ELF-1 (cell line): ENCODE measurements around the gene ICAM2.

Experiments
- DNase-seq: peaks from one replicate; pipeline ENCODE4 v3.0.0-alpha.2; 2016; ENCODE audit warnings: low read depth, low spot score

The ICAM2 gene

DNA sequence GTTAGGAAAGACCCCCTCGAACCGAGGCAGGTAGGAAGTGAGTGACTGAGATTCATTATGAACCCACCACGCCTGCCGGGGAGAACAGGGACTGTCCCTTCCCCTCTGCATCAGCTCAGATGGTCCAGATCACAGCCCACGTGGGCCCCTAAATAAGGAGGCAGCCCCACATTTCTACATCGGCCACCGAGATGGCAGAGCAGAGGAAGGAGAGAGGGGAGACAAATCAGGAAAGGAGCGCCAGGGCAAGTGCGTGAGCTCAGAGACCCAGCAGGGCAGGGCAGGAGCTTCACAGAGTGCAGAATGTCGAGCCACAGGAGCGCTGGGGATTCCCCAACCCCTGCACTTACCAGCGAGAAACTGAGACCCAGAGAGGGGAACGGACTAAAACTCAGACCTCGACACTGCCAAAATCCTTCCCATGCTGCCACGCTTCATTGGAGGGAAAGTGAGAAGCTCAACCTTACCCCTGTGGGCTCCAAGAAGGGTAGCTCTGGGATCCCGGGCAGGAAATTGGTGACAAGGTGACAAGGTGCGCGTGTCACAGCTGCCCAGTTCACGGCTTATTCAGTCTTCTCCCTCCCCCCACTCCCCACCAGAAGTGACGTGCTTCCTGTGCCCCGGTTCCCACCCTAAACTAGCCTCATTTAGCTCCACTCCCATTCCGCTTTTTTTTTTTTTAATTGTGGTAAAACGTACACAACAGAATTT lies at the start of gene ICAM2:
ICAM2 (minus strand) TSS at position 578 of the 711 bp plus-strand sequence. CDS start 13,942 bp downstream, outside the sequence.
- peak; percentile 20 for DNase-seq

DNA sequence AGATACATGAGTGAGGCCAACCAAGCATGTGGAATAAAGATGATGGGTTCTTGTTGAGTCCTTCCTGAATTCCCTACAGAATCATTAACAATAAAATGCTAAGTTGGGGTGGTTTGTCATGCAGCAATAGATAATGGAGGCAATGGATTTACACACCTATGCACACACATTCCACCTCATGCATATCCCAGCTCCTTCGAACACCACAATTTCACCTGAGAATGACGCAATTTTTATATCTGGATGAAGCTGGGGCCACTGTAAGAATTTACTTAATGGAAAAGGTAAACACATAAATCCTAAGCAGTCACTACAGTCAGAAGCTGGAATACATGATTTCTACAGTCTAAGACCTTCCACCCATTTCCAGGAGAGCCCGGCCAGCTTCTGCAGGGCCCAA lies 49.8 kb upstream of the ICAM2 start:
- no peak for DNase-seq

DNA sequence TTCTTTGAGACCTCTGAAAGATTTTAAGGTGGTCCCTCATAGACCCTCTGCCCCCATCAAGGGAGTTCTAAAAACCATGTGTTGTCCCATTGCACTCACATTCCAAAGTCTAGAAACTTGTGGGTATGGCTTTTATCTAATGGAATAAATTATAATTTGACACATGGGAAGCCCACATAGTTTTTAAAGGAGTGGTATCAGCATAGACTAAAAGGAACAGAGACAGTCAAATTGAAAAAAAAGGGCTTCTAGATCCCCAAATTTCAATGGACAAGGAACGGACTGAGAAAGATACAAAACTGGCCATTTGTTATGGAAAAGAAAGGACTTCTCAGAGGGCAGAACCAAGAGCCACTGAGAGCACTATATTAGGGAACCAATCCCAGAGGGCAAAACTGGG lies 48.7 kb upstream of the ICAM2 start:
- no peak for DNase-seq

DNA sequence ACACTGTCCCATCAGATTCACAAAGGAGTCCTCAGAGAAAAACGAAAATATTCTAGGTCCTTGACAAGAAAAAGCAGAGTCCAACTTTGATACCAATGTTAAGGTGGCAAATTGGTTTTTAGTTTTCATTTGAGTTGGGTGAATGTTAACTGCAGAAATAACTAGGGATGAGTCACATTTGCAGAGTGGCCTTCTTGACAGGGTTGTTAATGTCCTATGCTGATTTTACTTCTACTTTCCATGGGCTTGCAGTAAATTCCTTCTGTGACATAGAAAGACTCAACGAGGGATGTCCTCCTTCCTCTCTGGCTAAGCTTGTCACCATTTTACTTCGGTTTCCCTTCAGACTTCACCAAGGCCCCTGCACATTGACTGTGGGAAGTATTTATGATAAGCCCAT lies 47.2 kb upstream of the ICAM2 start:
- DNase-seq, result no peak

DNA sequence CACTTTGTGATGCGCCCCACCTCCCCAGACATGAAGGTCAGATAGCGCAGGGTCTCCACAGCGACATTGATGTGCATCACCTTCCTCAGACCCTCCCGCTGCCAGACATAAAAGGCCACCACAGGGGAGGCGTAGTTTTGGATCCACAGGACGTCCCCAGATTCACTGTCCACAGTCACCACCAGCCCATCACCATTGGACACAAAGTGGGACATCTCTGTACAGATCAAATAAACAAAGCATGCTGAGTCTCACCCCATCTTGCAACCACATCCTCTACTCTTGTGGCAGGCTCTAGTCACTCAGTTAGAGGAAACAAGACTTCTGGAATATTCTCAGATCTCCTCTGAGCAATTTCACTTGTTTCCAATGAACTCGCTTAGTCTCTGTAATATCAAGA lies 46.3 kb upstream of the ICAM2 start:
- DNase-seq, result no peak

DNA sequence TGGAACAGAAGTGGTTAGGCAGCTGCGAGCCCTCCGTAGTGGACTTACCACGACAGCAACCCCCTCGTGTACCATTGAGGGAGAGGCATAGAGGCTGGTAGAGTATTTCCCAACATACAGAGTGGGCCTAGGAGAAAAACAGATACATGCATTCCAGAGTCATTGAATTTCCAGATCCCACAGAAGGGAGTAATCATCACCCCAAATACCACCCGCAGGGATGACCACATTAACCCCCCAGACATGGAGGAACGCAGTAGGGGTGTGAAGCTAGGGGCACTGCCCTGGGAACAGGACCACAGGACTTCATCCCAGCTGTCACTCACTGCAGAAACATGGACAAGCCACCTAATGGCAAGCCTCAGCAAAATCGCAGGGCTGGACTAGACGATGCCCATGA lies 44.7 kb upstream of the ICAM2 start:
- DNase-seq, result no peak

DNA sequence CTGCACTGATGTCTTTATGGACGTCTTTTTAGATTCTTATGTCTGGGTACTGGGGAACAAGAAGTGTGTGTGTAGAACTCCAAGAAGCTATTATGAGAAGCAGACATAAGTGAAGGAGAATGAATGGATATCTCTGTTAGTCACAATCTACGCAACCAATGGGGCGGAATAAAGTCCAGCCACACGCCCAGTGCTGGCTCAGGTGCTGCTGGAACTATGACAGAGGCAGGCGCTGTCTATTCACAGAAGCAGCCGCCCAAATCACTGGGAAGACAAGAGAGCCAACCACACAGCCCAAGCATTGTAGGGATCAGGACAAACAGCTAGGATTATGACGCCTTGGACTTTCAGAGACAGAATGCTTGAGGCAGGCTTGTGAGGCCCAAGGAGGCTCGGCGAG lies 43.9 kb upstream of the ICAM2 start:
- no peak for DNase-seq

DNA sequence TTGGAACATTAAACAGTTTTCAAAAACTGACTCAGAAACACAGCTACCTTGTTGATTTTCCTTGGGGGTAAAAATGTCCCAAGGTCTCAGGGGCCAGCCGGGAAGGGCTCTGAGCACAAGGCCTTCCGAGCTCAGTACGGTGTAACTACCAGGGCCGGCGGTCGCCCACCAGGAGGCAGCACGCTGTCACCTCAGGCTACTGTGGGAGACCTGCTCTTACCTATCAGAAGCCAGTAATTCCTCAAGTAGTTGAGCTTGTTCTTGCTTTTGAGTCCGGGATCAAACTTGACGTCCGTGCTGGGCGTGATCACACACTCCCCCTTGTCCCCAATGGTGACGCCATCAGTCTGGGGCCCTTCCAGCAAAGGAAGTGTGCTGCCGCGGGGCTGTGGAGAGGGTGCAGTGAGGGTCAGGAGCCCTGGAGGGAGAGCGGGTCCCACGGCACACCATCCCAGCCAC lies 43.4 kb upstream of the ICAM2 start:
- DNase-seq, result peak; percentile 87

DNA sequence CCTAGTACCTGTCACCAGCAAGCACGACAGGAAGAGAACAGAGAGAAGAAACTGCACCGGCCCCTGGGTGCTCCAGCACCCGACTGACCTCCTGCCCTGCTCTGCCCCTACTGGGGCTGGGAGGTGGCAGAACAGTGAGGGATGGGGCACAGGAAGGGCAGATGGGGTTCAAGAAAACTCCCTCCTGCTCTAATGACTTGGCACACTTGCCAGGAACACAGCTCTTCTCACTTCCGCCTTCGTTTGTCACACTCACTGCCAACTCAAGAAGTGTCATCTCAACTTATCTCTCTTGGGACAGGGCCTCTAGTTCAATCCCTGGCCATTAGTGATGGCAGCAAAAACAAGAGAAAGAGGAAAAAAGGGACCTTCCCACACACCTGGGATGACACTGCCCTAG lies 42.7 kb upstream of the ICAM2 start:
- no peak for DNase-seq

DNA sequence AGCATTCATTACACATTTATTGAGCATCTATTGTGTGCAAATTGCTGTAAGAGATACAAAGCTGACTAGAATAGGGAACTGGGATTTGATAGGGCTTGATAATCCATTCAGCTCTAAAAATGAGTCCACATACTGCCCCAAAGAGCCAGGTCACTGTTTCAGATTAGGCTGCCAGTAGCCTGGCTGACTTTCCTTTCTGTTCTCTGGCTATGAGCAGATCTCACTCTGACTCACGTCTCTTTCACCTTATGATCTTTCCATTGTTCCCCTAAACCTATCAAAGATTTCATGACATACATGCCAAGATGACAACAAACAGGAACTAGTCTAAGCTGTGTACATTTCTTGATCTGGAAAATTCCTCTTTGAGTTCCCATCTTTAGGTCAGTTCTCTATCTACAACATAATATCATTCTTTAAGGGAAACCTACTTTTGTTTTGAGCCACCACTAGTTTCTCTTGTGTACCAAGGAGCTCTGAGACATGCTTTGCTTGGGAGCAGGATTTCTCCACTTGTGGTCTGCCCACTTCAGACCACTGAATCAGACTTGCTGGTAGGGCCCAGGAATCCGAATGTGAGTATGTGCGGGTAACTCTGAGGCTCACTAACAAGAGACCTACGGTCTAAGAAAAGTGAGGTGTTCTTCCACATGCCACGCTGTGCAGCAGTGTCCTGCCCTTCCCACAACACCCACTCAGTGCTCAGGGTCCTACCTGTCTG lies 40.9 kb upstream of the ICAM2 start:
- no peak for DNase-seq

DNA sequence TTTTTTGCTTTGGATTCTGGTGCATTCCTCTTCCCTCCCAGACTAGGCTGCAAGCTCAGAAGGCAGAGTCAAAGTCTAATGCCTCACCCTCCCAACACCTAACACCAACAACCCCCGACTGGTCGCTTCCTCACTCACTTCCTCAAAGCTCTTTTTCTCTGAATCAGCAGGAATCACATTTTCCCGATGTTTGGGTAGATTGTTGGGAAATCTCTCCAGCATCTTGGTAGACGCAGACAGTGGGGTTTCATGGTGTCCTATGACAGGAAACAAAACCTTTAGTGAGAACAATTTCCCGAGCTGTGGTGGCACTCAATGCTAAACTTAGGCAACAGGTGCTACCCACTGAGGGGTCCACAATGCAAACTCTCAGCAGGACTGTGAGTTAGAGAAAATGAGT lies 39.9 kb upstream of the ICAM2 start:
- no peak for DNase-seq

DNA sequence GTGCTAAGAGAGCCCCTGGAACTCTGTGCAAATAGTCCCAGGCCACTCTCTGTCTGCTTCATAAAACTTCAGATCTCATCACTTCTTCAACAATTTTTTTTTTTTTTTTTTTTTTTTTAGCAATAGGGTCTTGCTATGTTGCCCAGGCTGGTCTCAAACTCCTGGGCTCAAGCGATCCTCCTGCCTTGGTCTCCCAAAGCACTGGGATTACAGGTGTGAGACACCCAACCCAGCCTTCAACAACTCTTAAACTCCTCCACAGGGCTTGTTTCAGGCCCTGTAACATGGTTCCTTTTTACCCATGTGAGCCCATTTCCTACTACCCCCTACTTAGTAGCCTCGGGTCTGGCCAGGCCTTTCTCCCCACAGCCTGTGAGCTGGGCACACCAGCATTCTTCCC lies 39.3 kb upstream of the ICAM2 start:
- DNase-seq, result no peak

DNA sequence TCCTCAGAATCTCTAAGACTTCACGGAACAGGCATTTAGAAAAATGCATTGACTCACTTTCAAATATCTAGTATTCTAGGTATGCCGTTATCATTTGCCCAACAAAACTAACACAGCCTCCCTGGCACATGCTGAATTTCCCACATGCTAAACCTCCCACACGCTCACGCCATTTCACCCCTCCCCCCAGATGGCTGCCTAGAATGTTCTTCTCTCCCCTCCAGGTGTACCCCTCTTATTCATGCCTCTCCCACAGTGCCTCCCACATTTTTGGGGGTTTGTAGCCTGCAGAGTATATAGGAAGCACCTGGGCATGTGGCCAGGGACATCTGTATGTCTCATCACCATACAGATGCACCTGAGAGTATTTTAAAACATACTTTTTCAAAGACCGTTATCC lies 38.2 kb upstream of the ICAM2 start:
- DNase-seq, result no peak

DNA sequence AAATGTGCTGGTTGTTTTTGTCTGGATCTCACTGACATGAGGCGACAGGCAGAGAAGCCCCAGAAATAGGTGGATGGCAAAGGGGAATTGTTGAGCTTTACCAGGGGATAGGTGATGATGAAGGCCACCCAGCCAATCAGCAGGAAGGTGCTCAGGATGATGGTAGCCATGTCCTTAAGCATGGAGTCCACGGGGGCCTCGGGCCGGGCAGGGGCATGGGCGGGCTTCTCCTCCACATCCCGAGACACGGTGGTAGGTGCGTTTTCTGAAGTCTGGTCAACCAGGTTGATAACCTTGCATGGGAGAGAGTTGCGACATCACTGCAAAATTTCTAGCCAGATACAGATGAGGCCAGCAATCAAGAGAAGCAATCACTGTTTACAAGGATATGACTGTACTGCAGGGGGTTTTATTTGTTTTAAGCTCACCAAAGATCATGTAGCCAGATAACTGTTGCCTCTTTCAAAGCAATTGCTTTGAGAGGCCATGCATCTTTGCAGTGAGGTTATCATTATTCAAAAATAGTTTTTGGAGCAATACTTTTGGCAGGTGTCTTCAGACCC lies 37.3 kb upstream of the ICAM2 start:
- DNase-seq, result no peak

DNA sequence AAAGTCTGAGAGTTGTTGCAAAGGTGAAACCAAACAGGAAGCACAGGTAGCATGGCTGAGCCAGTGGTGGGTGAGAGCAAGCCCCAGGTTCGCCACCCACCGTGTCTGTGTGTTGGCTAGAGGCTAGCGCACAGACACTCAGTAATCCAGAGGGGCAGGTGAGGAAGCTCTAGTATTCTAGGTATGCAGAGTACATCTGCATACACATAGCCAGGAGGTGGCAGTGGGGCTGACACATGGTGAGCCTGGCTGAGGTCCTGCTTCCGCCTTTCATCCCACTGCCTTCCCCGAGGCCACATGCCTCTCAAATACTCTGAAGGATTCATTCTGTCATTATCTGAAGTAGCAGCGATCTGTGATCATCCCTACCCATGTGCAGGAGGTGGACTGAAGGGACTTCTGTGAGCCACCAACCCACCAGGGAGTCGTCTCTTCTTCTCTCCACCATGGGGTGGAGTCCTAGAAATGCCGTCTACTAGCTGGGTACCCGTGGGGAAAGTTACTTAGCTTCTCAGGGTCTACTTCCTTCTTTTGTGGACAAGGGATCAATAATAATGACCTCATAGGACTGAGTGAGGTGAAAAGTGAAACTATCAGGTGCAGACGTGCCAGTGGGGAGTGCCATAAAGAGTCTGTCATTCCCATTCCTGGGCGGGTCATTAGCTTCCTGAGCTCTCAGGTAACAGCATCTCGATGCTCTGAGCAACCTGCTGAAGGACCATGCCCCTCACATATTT lies 36.0 kb upstream of the ICAM2 start:
- DNase-seq, result peak; percentile 94

DNA sequence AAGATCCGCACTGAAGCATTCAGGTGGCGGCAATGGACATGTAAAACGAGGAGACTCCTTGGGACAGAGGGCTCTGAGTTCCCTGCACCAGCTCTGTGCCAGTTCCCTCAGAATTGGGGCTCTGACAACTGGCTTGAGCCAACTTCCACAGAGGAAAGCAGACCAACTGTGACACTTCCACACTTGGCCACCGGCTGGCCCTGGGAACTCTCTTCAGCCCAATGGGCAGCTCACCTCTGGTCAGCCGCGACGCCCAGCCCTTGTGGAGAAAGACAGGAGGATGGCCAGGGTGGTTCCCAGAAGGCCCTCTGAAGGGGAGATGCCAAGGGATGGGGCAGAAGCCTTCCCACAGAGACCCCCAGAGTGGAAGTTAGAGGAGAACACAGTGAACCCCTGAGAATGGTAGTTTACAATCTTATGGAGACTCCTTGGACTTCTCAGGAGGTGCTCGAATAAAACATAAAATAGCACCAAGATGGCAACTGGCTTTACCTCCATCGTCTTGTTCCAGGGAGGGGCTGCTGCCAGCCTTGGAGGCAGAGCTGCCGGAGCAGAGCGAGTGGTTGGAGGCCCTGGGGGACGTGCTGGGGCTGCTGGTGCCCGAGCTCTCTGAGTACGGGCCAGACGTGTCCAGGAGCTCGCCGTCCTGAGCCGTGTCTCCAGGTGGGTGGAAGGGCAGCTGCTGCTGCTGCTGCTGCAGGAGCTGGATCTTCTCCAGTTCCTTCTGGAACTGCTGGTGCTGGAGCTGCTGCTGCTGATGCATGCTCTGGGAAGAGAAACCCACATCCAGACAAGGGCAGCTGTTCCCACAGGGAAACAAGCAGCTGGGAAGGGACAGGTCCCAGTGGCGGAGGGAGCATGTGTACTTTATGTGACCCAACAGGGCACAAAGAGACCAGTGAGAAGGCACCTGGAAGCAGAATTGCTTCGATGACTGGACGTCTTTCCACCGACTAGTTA lies 35.0 kb upstream of the ICAM2 start:
- no peak for DNase-seq

DNA sequence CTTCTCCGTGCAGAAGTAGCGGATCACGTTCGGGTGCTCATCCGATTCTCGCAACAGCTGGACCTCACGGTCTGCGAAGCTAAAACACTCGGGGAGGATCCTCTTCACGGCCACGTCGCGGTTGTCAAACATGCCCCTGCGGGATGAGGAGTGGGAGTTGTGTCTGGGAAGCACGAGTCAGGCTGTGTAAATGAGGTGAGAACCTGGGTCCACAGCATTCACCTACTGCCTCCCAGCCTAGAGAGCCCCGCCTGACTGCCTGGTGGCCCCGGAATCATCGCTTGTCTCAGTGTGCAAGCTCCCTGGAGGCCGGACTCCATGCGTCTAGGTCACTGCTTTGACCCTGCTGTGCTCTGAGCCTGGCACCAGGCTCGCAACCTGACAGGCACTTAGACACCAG lies 33.9 kb upstream of the ICAM2 start:
- DNase-seq, result no peak

DNA sequence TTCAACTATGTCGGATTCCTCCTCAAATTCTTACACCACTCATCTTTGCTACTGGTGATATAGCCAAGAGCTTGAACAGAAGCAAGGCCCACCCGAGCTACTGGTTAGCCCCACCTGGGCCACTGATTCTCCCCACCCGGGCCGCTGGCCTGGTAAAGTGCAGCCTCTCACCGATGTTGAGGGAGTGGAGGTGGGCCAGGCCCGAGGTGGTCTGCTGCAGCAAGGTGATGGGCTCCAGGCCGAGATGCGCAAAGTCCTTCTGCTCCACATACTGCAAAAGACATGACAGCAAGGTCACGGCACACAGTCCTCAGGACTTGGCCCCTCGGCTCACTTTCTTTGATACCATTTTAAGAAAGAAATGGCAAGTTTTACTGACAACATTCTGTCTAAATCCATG lies 32.7 kb upstream of the ICAM2 start:
- DNase-seq, result no peak

DNA sequence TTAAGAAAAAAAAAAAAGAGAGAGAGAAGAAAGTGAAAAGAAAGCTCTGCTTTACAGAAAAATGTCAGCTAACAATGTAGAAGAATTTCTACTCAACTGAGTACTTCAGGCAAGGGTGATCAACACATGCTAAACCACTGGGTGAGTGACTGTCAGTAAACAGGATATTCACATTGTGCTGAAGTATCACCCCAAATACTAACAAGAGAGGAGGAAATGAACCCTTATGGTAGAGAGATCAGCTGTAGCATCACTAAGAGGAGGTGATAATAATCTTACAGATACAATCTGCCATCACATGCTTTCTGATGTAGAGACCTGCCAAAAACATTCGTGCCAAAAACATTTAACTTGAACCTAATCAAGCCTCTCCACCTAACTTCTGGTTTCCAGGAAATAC lies 30.7 kb upstream of the ICAM2 start:
- no peak for DNase-seq

DNA sequence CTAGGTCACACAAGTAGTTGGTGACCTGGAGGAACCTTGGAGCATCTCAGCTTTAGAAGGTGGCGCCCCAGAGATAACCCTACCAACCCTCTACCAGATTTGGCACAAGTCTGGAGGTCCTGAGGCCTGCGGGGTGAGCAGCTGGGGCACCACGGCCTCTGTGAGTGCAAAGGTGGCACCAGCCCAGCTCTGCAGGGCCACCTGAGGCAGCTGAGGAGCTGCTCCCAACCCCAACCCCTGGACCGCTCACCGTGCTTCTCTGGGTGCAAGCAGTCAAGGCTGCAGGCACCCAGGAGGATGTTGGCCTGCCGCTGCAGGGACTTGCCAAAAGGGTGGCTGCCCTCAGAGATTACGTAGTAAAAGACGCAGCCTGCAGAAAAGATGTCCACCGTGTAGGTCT lies 28.4 kb upstream of the ICAM2 start:
- no peak for DNase-seq

DNA sequence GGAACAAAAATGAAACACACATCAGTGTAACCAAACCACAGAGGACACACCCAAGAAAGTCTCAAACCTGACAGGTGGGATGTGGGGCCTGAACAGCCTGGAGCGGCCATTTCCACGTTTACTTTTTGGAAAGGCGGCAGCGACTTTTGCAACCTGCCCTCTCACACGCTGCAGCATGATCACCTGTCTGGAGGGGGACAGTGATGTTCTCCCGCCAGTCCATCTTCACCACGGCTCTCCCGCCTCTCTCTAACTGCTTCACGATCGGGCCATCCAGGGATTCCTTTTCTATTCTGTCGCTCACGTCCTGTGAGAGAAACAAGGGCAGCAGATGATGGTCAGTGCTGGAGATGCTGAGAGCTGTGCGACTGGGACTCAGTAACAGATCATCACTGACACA lies 24.7 kb upstream of the ICAM2 start:
- no peak for DNase-seq
